Right atrium auricular region (tissue), 2 donors: Measurements from ENCODE around the gene FCGBP. TPM values are rescaled to one million over a fixed set of nuclear protein-coding genes. Genes with fewer than 3 reads are reported as not detected.

Experiments used
- DNase-seq: peaks from one replicate; pipeline ENCODE4 v3.0.0-alpha.2; 2019; ENCODE audit warnings: low spot score
- H3K27ac ChIP-seq, 2 donors: fragments of 200-600 bp; sonication (generic); 1 replicate in 1 of 2; 2 replicates in 1 of 2; pipeline ENCODE4 v1.5.1; 2016 to 2019
- H3K27me3 ChIP-seq, 2 donors: fragments of 200-600 bp; sonication (generic); one replicate each; pipeline versions ENCODE4 v1.5.1 to v1.6.0; 2017 to 2019
- H3K36me3 ChIP-seq: fragments of 200-600 bp; sonication (generic); one replicate; pipeline ENCODE4 v1.5.1; 2016
- H3K4me1 ChIP-seq, 2 donors: fragments of 200-600 bp; sonication (generic); one replicate each; pipeline versions ENCODE4 v1.5.1 to v1.6.0; 2017 to 2019
- H3K4me3 ChIP-seq, 2 donors: fragments of 200-600 bp; sonication (generic); 1 replicate in 1 of 2; 2 replicates in 1 of 2; pipeline ENCODE4 v1.5.1; 2017 to 2019; ENCODE audit warnings: mild to moderate bottlenecking in 1 of 2, moderate library complexity in 1 of 2
- H3K9me3 ChIP-seq, 2 donors: fragments of 200-600 bp; sonication (generic); one replicate each; pipeline ENCODE4 v1.5.1; 2019
- CTCF ChIP-seq, 2 donors: fragments of 200-600 bp; sonication (generic); IDR thresholded peaks; one replicate each; pipeline ENCODE4 v1.5.1; 2019; ENCODE audit warnings: antibody characterized with exemption in 2 of 2
- total RNA-seq, 2 donors: library from RNA; depleted of rRNA; stranded (reverse); fragments of >200 nt; gene quantifications; one replicate each; pipeline ENCODE4 v1.1.0, GENCODE V29; 2016

FCGBP gene
- total RNA-seq, 2 donors from 2014 or later = 3.6 to 45.5 TPM

- no peak overlapping the region for H3K27ac ChIP-seq
- H3K27me3 ChIP-seq = no peaks in the 10 kb centered on the region
- H3K9me3 ChIP-seq = peaks cover 0 to 6% of the 10 kb centered on the region in 2 donors
- no peaks in the 10 kb centered on the region for H3K36me3 ChIP-seq
- TF ChIP-seq CTCF (IDR thresholded peaks at IDR 0.05) = no peak
- no peak overlapping the region for H3K4me3 ChIP-seq
- no peak for DNase-seq
- H3K4me1 ChIP-seq = no peaks in the 10 kb centered on the region
Measured at GRCh38 chr19:39924389-39924788, 10.0 kb downstream of the FCGBP start.

GRCh38 chr19:39923862-39924261 lies 10.6 kb downstream of the FCGBP start:
- no peaks in the 10 kb centered on the region for H3K36me3 ChIP-seq
- TF ChIP-seq CTCF (IDR thresholded peaks at IDR 0.05) = no peak
- no peak overlapping the region for H3K27ac ChIP-seq
- peaks cover 0 to under 1% of the 10 kb centered on the region in 2 donors for H3K9me3 ChIP-seq
- no peak overlapping the region for H3K4me3 ChIP-seq
- no peaks in the 10 kb centered on the region for H3K4me1 ChIP-seq
- no peaks in the 10 kb centered on the region for H3K27me3 ChIP-seq
- DNase-seq = no peak

- no peak overlapping the region for H3K4me3 ChIP-seq
- no peaks in the 10 kb centered on the region for H3K9me3 ChIP-seq
- H3K36me3 ChIP-seq = no peaks in the 10 kb centered on the region
- H3K27me3 ChIP-seq = no peaks in the 10 kb centered on the region
- DNase-seq = no peak
- no peaks in the 10 kb centered on the region for H3K4me1 ChIP-seq
- no peak overlapping the region for H3K27ac ChIP-seq
- TF ChIP-seq CTCF (IDR thresholded peaks at IDR 0.05) = no peak
Measured at GRCh38 chr19:39919976-39920375, 14.5 kb downstream of the FCGBP start.

- Histone ChIP-seq H3K4me1 (no peaks in the 10 kb centered on the region), H3K9me3 (no peaks in the 10 kb centered on the region), H3K27ac (no peak overlapping the region), H3K27me3 (no peaks in the 10 kb centered on the region), H3K4me3 (no peak overlapping the region), H3K36me3 (no peaks in the 10 kb centered on the region)
- no peak for DNase-seq
- TF ChIP-seq CTCF (IDR thresholded peaks at IDR 0.05) = no peak
Measured at GRCh38 chr19:39918183-39918651, 16.2 kb downstream of the FCGBP start.

GRCh38 chr19:39917561-39918182 lies 16.8 kb downstream of the FCGBP start:
- Histone ChIP-seq H3K4me3 (no peak overlapping the region), H3K27me3 (no peaks in the 10 kb centered on the region), H3K4me1 (no peaks in the 10 kb centered on the region), H3K27ac (no peak overlapping the region), H3K9me3 (no peaks in the 10 kb centered on the region), H3K36me3 (no peaks in the 10 kb centered on the region)
- TF ChIP-seq CTCF (IDR thresholded peaks at IDR 0.05) = no peak
- DNase-seq = no peak

GRCh38 chr19:39916851-39917396 lies 17.5 kb downstream of the FCGBP start:
- no peak overlapping the region for H3K27ac ChIP-seq
- H3K4me1 ChIP-seq = no peaks in the 10 kb centered on the region
- H3K4me3 ChIP-seq = no peak overlapping the region
- peak; percentile 36 for DNase-seq
- no peaks in the 10 kb centered on the region for H3K36me3 ChIP-seq
- no peaks in the 10 kb centered on the region for H3K27me3 ChIP-seq
- H3K9me3 ChIP-seq = no peaks in the 10 kb centered on the region
- TF ChIP-seq CTCF (IDR thresholded peaks at IDR 0.05) = no peak
